NCI-H1048 (cell line): ENCODE data around the gene MUC2.

Source experiments
- DNase-seq: peaks from one replicate; lab custom pipeline; 2025; lab: John Stamatoyannopoulos, UW

Gene MUC2

GRCh38 chr11:1074244-1075221 lies at the start of gene MUC2:
TSS of gene MUC2 (plus strand) at chr11:1074874.
- DNase-seq, result no peak

- no peak for DNase-seq
Observed at GRCh38 chr11:1025410-1026162, 49.1 kb upstream of the MUC2 start.

GRCh38 chr11:1026163-1026450 lies 48.6 kb upstream of the MUC2 start:
- DNase-seq, result no peak

DNA sequence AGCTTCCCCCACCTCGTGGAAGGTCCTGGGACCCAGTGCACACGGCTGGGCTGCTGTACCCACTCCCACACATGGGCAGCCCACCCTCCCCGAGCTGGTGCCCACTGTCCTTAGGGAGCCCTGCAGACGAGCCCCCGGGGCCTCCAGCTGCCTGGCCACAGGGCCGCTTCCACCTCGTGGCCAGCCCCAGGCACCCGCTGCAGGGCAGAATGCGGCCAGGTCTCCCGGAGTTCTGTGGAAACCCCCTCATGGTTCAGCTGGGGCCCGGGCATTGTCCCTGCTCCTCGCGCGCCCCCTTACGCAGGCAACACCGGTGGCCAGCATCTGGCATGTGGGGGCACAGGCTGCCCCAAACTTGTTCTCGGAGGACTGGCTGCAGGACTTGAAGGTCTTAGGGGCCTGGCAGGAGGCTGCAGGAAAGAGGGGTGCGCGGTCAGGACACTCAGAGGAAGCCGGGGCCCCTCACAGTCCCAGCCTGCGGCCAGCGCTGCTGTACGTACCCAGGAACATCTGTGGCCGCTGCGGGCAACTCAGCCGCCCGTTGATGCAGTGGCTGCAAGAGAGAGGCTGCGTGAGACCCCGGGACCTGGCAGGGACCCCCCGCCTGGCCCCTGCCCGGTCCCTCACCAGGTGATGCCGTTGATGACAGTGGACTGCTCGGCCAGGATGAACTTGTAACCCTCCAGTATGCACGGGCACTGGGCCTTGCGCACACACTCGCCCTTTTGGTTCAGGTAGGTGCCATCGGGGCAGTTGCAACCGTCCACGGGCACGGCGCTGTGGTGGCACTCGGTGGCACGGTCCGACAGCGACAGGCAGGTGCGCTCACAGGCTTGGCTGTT lies 47.8 kb upstream of the MUC2 start:
- no peak for DNase-seq

- DNase-seq, result no peak
Observed at GRCh38 chr11:1027483-1028290, 47.0 kb upstream of the MUC2 start.

DNA sequence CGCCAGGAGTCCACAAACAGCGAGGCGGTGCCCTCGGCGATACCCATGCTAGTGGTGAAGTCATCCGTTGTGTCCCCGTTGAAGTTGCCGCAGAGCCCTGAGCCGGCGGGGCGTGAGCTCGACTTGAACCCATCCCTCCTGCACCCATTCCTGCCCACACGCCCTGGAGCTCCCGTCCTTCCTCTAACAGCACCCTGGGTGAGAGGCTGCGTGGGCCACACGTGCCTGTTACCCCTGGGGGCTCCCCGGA lies 46.5 kb upstream of the MUC2 start:
- no peak for DNase-seq

DNA sequence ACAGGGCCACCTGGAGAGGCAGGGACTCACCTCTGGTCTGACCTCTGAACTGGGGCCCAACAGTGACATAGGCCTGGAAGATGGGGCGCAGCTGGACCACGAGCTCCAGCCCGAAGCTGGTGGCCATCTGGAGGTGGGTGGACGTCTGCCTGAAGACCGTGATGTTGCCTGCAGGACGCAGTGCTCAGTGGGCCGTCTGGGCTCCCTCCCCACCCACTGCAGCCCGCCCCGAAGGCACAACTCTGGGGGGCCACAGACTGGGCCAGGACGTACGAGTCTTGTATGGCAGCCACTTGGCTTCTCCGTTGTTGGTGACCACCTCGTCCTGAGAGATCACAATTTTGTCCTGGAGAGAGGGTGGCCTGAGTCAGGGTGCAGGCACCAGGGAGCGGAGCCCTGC lies 46.1 kb upstream of the MUC2 start:
- no peak for DNase-seq

GRCh38 chr11:1029051-1029450 lies 45.6 kb upstream of the MUC2 start:
- DNase-seq, result no peak

DNA sequence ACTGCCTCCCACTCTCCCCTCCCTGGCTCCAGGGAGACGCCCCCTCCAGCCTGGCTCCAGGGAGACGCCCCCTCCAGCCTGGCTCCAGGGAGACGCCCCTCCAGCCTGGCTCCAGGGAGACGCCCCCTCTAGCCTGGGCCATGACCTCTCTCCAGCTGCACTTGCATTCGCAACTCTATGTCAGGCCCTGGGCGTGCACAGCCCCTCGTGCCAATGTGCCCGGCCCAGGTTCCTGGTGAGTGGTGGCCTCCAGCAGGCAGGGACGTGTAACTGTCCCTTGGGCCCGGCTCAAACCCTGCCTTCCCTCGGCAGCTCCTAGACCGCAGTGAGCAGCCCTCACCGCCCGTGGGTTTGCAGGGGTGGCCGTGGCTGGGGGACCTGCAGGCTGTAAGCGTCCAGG lies 45.0 kb upstream of the MUC2 start:
- DNase-seq, result no peak

DNA sequence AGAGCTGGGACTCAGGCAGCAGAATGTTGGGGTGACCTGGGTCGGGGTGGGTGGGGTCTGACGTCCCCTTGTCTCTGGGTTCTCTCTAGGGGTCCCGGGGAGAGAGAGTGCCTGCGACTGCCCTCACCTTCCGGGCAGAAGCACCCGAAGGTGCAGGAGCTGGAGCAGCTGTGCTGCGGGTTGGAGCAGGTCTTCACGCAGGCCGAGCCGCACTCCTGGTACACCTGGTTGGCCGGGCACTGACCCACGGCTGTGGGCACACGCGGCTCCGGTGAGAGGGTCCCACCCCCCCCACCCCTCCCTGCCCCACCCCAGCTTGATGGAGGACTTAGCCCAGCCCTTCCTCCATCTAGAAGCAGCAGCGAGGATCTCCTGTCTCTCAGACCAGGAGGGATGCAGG lies 44.6 kb upstream of the MUC2 start:
- DNase-seq, result no peak

DNA sequence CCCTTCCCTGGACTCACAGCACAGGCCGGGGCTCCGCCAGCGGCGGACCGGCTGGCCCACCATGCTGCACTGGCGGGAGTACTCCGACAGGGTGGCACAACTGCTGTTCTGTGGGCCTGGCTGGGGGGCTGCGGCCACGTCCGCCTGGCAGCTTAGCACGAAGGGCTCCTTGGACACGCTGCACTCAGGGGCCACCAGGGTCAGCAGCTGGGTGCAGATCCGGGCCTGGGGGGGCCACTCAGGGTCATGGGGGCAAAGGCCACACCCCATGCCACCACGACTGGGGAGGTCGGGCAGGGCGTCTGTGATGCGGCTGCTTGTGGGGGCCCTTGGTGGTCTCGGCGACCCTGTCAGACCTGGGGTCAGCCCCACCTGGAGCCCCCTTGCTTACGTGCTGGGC lies 44.1 kb upstream of the MUC2 start:
- no peak for DNase-seq

DNA sequence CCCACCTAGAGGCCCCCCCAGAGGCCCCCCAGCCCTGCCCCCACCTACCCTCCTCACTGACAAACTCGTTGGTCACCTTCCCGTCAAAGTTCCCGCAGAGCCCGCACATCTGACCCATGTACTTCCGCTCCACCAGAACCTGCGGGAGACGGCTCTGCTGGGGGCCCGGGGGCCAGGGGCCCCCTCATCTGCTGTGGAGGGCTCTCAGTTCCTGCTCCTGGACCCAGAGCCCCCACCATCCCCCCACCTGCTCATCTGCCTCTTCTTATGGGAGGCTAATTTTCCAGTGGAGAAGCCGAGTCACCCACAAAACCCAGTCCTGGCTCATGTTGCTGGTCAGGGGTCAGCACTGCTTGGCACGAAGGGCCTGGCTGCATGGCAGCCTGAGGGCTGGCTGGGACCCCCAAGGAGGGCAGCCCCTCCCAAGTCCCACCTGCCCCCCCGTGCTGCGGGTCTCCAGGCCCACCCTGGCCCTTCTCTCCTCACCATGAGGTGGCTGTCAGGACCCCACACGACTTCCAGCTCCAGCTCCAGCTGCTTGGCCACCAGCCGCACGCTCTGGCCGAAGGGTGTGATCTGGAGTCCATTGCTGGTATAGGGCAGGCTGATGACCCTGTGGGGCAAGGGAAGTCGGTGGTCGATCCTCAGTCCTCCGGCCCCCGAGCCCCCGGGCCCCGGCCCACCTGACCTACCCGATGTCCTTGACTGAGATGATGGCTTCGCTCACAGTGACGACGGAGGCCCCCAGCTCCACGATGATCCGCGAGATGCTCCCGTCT lies 43.4 kb upstream of the MUC2 start:
- no peak for DNase-seq

GRCh38 chr11:1032310-1032891 lies 42.3 kb upstream of the MUC2 start:
- no peak for DNase-seq

- no peak for DNase-seq
Observed at GRCh38 chr11:1033016-1033798, 41.5 kb upstream of the MUC2 start.

GRCh38 chr11:1034001-1034400 lies 40.7 kb upstream of the MUC2 start:
- DNase-seq, result no peak

- DNase-seq, result no peak
Observed at GRCh38 chr11:1034456-1035295, 40.0 kb upstream of the MUC2 start.

GRCh38 chr11:1035577-1036283 lies 38.9 kb upstream of the MUC2 start:
- no peak for DNase-seq

- no peak for DNase-seq
Observed at GRCh38 chr11:1036303-1036923, 38.3 kb upstream of the MUC2 start, which contains the start of gene MUC6. TSS of gene MUC6 (minus strand) at chr11:1036718. CDS start at chr11:1036655, 63 bp downstream.
